ENCODE results near the gene RFX7. TPM values are rescaled to one million over a fixed set of nuclear protein-coding genes. Genes with fewer than 3 reads are reported as not detected.

RFX7 gene
- total and polyA plus RNA-seq, 2 of the 4 experiments (the other 2 are of a cell fraction) = 4.1 to 10.6 TPM

DNA sequence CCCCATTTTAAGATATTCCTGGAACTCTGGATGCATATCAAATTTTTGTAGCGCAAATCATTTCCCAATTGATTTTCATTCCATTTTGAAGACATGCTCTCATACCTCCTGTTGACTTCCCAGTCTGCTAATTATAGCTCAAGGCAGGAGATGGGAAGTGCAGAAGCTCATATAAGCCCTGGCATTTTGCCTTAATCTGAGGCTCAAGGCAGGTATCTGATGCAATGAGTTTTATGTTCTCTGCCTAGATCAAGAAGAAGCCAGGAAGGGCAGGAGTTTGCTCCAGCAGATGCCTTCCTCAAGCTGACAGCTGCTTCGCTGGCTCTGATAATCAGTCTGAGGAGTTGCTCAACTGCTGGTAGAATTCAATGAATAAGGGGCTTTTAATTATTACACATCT is 184.7 kb downstream of the RFX7 start:
- H4K20me1 ChIP-seq (ENCODE audit: insufficient read depth, low read length) = no peaks in the 10 kb centered on the region
- no peak overlapping the region for H2BK5ac ChIP-seq (ENCODE audit: low read depth, low read length, poor library complexity, severe bottlenecking)
- no CpG with 5 or more reads among the region's 2 CpGs for WGBS, 2 experiments (ENCODE audit: extremely low coverage in 2 of 2, insufficient read length in 1 of 2)
- H2AFZ ChIP-seq (replicated peaks; ENCODE audit: low read length, poor library complexity) = no peak overlapping the region
- no peak overlapping the region for H3K4ac ChIP-seq (ENCODE audit: low read depth, low read length)
- no peak overlapping the region for H3K9ac ChIP-seq (ENCODE audit: low read depth, low read length)
- no peak overlapping the region for H3K4me3 ChIP-seq (ENCODE audit: insufficient read depth, low read depth, low read length)
- H3K9me3 ChIP-seq (ENCODE audit: control insufficient read depth, insufficient read depth, low read length) = no peaks in the 10 kb centered on the region
- no peak overlapping the region for H2AK5ac ChIP-seq (ENCODE audit: low read depth, low read length)
- ChIA-PET CTCF (interaction anchor here (1.1 kb wide), 1 partner anchor 299 kb away, joined by 3 read pairs; no protein-coding TSS in a partner anchor), POLR2A (ENCODE audit: unreplicated experiment) (no interaction called here)
- no peaks in the 10 kb centered on the region for H3K36me3 ChIP-seq (ENCODE audit: control insufficient read depth, insufficient read depth, low read length)
- no peak for DNase-seq
- H3K79me1 ChIP-seq (ENCODE audit: low read depth in 1 of 2, low read length in 2 of 2) = no peaks in the 10 kb centered on the region
- dilution Hi-C loops (cut with HindIII; ENCODE audit: low sequenced_read_pairs, unreplicated experiment) = no loop called here
- no peaks in the 10 kb centered on the region for H3K9me1 ChIP-seq (ENCODE audit: insufficient read depth, low read length)
- no peak overlapping the region for H2BK120ac ChIP-seq (ENCODE audit: low read depth, low read length)
- H2AK9ac ChIP-seq (replicated peaks; ENCODE audit: low read depth, low read length, poor library complexity) = no peak overlapping the region
- H3K4me1 ChIP-seq (ENCODE audit: control insufficient read depth, insufficient read depth, low read length) = no peaks in the 10 kb centered on the region
- H2BK20ac ChIP-seq (ENCODE audit: low read depth, low read length) = no peak overlapping the region
- no peak overlapping the region for H3K4me2 ChIP-seq (ENCODE audit: low read depth, low read length)
- no peak overlapping the region for H4K91ac ChIP-seq (ENCODE audit: insufficient read depth, low read depth, low read length)
- no peak overlapping the region for H3K27ac ChIP-seq (ENCODE audit: insufficient read depth, low read length)
- ATAC-seq (ENCODE audit: low read depth) = no peak
- TF ChIP-seq FOS (IDR thresholded peaks at IDR 0.05; ENCODE audit: low read depth, low read length) (no peak), SMC3 (IDR thresholded peaks at IDR 0.05; ENCODE audit: low read depth, low read length) (no peak), POLR2A (IDR thresholded peaks at IDR 0.05; ENCODE audit: low read depth, low read length) (no peak), MXI1 (IDR thresholded peaks at IDR 0.05; ENCODE audit: borderline replicate concordance, low read depth, low read length) (no peak), RCOR1 (IDR thresholded peaks at IDR 0.05; ENCODE audit: insufficient replicate concordance, low read length) (no peak), MAFK (IDR thresholded peaks at IDR 0.05; ENCODE audit: low read depth, low read length) (no peak)
- TF ChIP-seq, protein P1, sequence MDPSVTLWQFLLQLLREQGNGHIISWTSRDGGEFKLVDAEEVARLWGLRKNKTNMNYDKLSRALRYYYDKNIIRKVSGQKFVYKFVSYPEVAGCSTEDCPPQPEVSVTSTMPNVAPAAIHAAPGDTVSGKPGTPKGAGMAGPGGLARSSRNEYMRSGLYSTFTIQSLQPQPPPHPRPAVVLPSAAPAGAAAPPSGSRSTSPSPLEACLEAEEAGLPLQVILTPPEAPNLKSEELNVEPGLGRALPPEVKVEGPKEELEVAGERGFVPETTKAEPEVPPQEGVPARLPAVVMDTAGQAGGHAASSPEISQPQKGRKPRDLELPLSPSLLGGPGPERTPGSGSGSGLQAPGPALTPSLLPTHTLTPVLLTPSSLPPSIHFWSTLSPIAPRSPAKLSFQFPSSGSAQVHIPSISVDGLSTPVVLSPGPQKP (IDR thresholded peaks at IDR 0.05; ENCODE audit: borderline replicate concordance, low read depth, low read length) = no peak
- TF ChIP-seq, protein P2, sequence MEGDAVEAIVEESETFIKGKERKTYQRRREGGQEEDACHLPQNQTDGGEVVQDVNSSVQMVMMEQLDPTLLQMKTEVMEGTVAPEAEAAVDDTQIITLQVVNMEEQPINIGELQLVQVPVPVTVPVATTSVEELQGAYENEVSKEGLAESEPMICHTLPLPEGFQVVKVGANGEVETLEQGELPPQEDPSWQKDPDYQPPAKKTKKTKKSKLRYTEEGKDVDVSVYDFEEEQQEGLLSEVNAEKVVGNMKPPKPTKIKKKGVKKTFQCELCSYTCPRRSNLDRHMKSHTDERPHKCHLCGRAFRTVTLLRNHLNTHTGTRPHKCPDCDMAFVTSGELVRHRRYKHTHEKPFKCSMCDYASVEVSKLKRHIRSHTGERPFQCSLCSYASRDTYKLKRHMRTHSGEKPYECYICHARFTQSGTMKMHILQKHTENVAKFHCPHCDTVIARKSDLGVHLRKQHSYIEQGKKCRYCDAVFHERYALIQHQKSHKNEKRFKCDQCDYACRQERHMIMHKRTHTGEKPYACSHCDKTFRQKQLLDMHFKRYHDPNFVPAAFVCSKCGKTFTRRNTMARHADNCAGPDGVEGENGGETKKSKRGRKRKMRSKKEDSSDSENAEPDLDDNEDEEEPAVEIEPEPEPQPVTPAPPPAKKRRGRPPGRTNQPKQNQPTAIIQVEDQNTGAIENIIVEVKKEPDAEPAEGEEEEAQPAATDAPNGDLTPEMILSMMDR (conservative IDR thresholded peaks at IDR 0.05; ENCODE audit: low read depth, low read length) = no peak
- no peak overlapping the region; the same call in 1 of the 2 replicates for H3K23ac ChIP-seq (ENCODE audit: low read depth, low read length)
- no peak overlapping the region for H3K18ac ChIP-seq (ENCODE audit: low read depth, low read length)
- H2BK15ac ChIP-seq (ENCODE audit: low read depth, low read length) = no peak overlapping the region
- no peak overlapping the region for H4K8ac ChIP-seq (ENCODE audit: low read depth in 2 of 2, low read length in 2 of 2)
- no TSS peak for BruUV-seq (replicated peaks)
- no peak overlapping the region for H4K5ac ChIP-seq (ENCODE audit: low read depth, low read length)
- 0 out of 2 replicates have a peak, but pooled peaks cover 1% of the 10 kb centered on the region for H3K27me3 ChIP-seq (ENCODE audit: control insufficient read depth, insufficient read depth, low read length)
- in situ Hi-C loops (cut with MboI; ENCODE audit: low sequenced_read_pairs) = loop anchor here (10.0 kb wide), 1 partner anchor 404 kb away; no protein-coding TSS in a partner anchor
- H3K14ac ChIP-seq (replicated peaks; ENCODE audit: low read depth, low read length) = no peak overlapping the region
- no peak overlapping the region for H3K56ac ChIP-seq (ENCODE audit: extremely low read depth, insufficient read depth, low read length)
- intact Hi-C loops (cut with micrococcal nuclease) = no loop called here
